OCI-LY3 (cell line): ENCODE data around the gene CXCL6.

Source experiments
- CTCF ChIP-seq: fragments of 200-600, 300-600 bp; sonication (generic); IDR thresholded peaks from 2 replicates; pipeline ENCODE4 v1.5.1; 2014; ENCODE audit warnings: antibody characterized with exemption, low read length, low read depth
- EZH2phosphoT487 ChIP-seq: fragments of 200-600 bp; shearing (Covaris generic); IDR thresholded peaks from 2 replicates; pipeline ENCODE4 v1.6.1; 2018; ENCODE audit warnings: antibody characterized with exemption, mixed run types, low read depth

GRCh38 chr4:73815145-73815544 lies 21.3 kb upstream of the CXCL6 start:
- TF ChIP-seq CTCF = no peak
- no peak for TF ChIP-seq EZH2phosphoT487
